Tibial nerve (tissue), 4 donors: Measurements from ENCODE around the gene CHI3L1. TPM values are rescaled to one million over a fixed set of nuclear protein-coding genes. Genes with fewer than 3 reads are reported as not detected.

Source experiments
- DNase-seq, 2 donors: peaks; one replicate each; pipeline ENCODE4 v3.0.0-alpha.2; 2019; ENCODE audit warnings: low spot score in 2 of 2
- H3K27ac ChIP-seq, 4 donors: fragments of 200-600 bp; sonication (generic) in 3 of 4; one replicate each; pipeline ENCODE4 v1.5.1; 2017 to 2019; ENCODE audit warnings: mild to moderate bottlenecking in 1 of 4
- H3K27me3 ChIP-seq, 2 donors: fragments of 200-600 bp; sonication (generic) in 1 of 2; one replicate each; pipeline versions ENCODE4 v1.5.1 to v1.6.0; 2017 to 2019
- H3K36me3 ChIP-seq, 3 donors: fragments of 200-600 bp; sonication (generic); one replicate each; pipeline ENCODE4 v1.5.1; 2018 to 2019
- H3K4me1 ChIP-seq, 4 donors: fragments of 200-600 bp; sonication (generic) in 3 of 4; one replicate each; pipeline ENCODE4 v1.5.1; 2017 to 2019
- H3K4me3 ChIP-seq, 4 donors: fragments of 200-600 bp; sonication (generic) in 3 of 4; one replicate each; pipeline ENCODE4 v1.5.1; 2017 to 2019; ENCODE audit warnings: mild to moderate bottlenecking in 1 of 4, moderate library complexity in 1 of 4
- H3K9me3 ChIP-seq, 4 donors: fragments of 200-600 bp; sonication (generic) in 3 of 4; one replicate each; pipeline ENCODE4 v1.5.1; 2017 to 2019
- CTCF ChIP-seq, 5 experiments: fragments of 200-600 bp in 3 of 5; fragments of 450-650 bp in 2 of 5; sonication (generic) in 3 of 5; IDR thresholded peaks; one replicate each; pipeline ENCODE4 v1.5.1; 2016 to 2019; ENCODE audit warnings: antibody characterized with exemption in 5 of 5, mild to moderate bottlenecking in 3 of 5, moderate library complexity in 2 of 5
- EP300 ChIP-seq, 2 donors: sonication (generic); formaldehyde crosslinking; IDR thresholded peaks; one replicate each; pipeline ENCODE4 v1.6.1; 2017; ENCODE audit warnings: antibody characterized with exemption in 2 of 2, mild to moderate bottlenecking in 1 of 2
- POLR2A ChIP-seq, 2 donors: fragments of 450-650 bp; IDR thresholded peaks; one replicate each; pipeline ENCODE4 v1.6.1; 2017; ENCODE audit warnings: antibody characterized with exemption in 2 of 2, mild to moderate bottlenecking in 2 of 2, moderate library complexity in 2 of 2
- WGBS, 2 donors: methylation state at CpG; one replicate each; pipeline ENCODE4 v1.1.5; 2018; 5-methylcytosine and 5-hydroxymethylcytosine counted together
- total RNA-seq, 4 donors: library from RNA; depleted of rRNA; stranded (reverse); fragments of >200 nt; gene quantifications; one replicate each; pipeline ENCODE4 v1.1.0, GENCODE V29; 2016

Gene CHI3L1
- total RNA-seq, 4 donors from 2014 or later: 5.0 to 150 (median 18.8) TPM; not detected in 1

GRCh38 chr1:203172184-203173010 is 14.1 kb downstream of the CHI3L1 start:
- Histone ChIP-seq H3K4me1 (no peaks in the 10 kb centered on the region), H3K27me3 (no peaks in the 10 kb centered on the region), H3K27ac (no peak overlapping the region), H3K4me3 (no peak overlapping the region), H3K9me3 (no peaks in the 10 kb centered on the region), H3K36me3 (no peaks in the 10 kb centered on the region)
- WGBS, 2 donors: 62 to 71% methylated on average over 5 to 8 of the region's 8 CpGs
- DNase-seq: no peak
- TF ChIP-seq POLR2A (IDR thresholded peaks at IDR 0.05) (no peak), CTCF (IDR thresholded peaks at IDR 0.05) (peak; percentile 52 to 69 (median 53)), EP300 (IDR thresholded peaks at IDR 0.05) (no peak)

DNA sequence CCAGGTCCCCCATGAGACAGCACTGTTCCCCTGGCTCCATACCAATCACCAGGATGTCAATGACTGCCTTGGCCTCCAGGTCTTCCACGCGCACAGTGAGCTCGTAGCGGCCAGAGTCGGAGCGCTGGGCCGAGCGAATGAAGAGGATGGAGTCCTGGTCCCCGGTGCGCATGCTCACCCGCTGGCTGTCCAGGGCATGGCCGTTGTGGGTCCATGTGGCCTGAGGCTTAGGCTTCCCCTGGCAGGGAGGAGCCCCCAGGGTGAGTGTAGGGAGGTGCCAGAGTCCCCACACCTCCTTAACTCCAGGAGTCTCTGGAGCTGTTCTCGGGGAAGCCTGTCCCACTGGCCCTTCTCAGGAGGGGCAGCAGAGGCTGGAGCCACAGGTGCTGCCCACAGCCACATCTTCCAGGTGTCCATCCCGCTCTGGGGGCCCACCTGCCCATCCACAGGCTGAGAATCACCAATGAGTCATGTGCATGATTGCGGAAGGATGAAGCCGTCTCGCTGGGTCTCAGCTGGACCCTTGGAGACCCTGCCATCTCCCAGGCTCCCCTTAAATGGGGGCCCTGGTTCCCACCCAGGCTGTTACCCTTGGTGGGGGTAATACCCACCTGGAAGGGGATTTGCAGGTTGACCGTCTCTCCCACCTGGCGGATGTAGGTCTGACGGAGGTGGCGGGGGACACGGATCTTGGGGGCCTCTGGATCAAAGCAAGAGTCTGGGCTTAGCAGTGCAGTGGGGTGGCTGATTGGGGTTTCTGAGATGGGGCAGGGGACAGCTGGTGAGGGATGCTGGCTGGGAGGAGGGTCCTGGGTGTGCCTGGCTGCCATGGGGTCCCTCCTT is 14.9 kb downstream of the CHI3L1 start:
- 89 to 95% methylated on average over 17 to 20 of the region's 22 CpGs for WGBS, 2 donors
- Histone ChIP-seq H3K27me3 (no peaks in the 10 kb centered on the region), H3K4me3 (no peak overlapping the region), H3K27ac (no peak overlapping the region), H3K36me3 (no peaks in the 10 kb centered on the region), H3K9me3 (no peaks in the 10 kb centered on the region), H3K4me1 (peaks cover 0 to 4% (median 0%) of the 10 kb centered on the region in 4 donors)
- TF ChIP-seq EP300 (IDR thresholded peaks at IDR 0.05) (no peak), POLR2A (IDR thresholded peaks at IDR 0.05) (no peak), CTCF (IDR thresholded peaks at IDR 0.05) (no peak)
- DNase-seq: no peak

GRCh38 chr1:203170625-203171330 is 15.7 kb downstream of the CHI3L1 start:
- peaks cover 0 to 4% (median 0%) of the 10 kb centered on the region in 4 donors for H3K4me1 ChIP-seq
- DNase-seq: no peak
- no peaks in the 10 kb centered on the region for H3K27me3 ChIP-seq
- H3K36me3 ChIP-seq: no peaks in the 10 kb centered on the region
- no peak for TF ChIP-seq CTCF (IDR thresholded peaks at IDR 0.05)
- no peak for TF ChIP-seq POLR2A (IDR thresholded peaks at IDR 0.05)
- TF ChIP-seq EP300 (IDR thresholded peaks at IDR 0.05): no peak
- no peak overlapping the region for H3K4me3 ChIP-seq
- no peaks in the 10 kb centered on the region for H3K9me3 ChIP-seq
- 82 to 83% methylated on average over 8 of the region's 8 CpGs for WGBS, 2 donors
- H3K27ac ChIP-seq: no peak overlapping the region

DNA sequence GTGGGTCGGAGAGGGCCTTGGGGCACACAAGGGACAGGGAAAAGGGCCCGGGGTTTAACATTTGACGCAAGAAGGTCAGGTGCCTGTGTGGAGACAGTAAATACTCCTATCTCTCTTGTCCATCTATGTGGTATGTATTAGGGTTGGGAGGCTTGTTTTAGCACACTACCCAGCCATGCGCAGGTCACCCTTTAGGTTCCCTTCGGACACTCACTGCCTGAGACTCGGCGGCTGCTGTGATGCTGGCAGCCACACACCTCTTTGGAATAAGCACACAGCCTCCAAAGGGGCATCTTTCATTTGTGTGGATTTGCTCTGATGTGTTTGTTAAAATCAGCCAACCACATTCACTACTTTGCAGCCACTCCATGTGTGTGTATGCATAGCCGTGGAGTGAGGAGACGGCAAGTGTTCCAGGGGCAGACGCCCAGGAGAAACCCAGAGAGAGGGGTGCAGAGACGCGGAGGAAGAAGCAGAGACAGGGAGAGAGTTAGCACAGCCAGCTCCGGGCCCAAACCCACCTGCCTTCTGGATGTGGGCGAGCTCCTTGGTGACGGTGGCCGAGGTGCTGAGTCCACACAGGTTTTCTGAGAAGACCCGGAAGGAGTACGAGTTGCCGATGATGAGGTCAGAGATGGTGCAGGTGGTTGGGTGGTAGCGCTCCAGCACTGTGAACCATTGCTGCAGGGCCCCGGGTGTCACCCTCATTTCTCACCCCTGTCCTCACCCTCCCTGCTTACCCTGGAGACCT is 16.6 kb downstream of the CHI3L1 start:
- H3K36me3 ChIP-seq: no peaks in the 10 kb centered on the region
- no peak for DNase-seq
- no peak for TF ChIP-seq POLR2A (IDR thresholded peaks at IDR 0.05)
- TF ChIP-seq EP300 (IDR thresholded peaks at IDR 0.05): no peak
- TF ChIP-seq CTCF (IDR thresholded peaks at IDR 0.05): no peak
- no peaks in the 10 kb centered on the region for H3K27me3 ChIP-seq
- H3K4me3 ChIP-seq: no peak overlapping the region
- no peak overlapping the region for H3K27ac ChIP-seq
- WGBS, 2 donors: 84 to 89% methylated on average over 21 of the region's 21 CpGs
- peaks cover 0 to 4% (median 0%) of the 10 kb centered on the region in 4 donors for H3K4me1 ChIP-seq
- no peaks in the 10 kb centered on the region for H3K9me3 ChIP-seq
